KMS-11 (cell line): ENCODE results near the gene PPM1H.

ENCODE experiments used
- H2AFZ ChIP-seq: fragments of 200-600 bp; sonication (generic); 2 replicates; pipeline ENCODE4 v1.6.1; 2016; ENCODE audit warnings: antibody characterized with exemption, mixed run types, low read depth
- H3K27ac ChIP-seq: fragments of 200-600 bp; sonication (generic); 2 replicates; pipeline ENCODE4 v1.6.1; 2016; ENCODE audit warnings: mild to moderate bottlenecking, mixed run types
- H3K27me3 ChIP-seq: fragments of 200-600 bp; sonication (generic); 2 replicates; pipeline ENCODE4 v1.6.1; 2017; ENCODE audit warnings: mild to moderate bottlenecking, low read depth, mixed run types, moderate library complexity; ENCODE audit not compliant: insufficient read depth
- H3K36me3 ChIP-seq: fragments of 200-600 bp; sonication (generic); 2 replicates; pipeline ENCODE4 v1.6.1; 2017; ENCODE audit warnings: mild to moderate bottlenecking, mixed run types; ENCODE audit not compliant: insufficient read depth
- H3K4me1 ChIP-seq: fragments of 200-600 bp; sonication (generic); 2 replicates; pipeline ENCODE4 v1.6.1; 2016; ENCODE audit warnings: mild to moderate bottlenecking, low read depth, mixed run types; ENCODE audit not compliant: poor library complexity, severe bottlenecking
- H3K4me2 ChIP-seq: fragments of 200-600 bp; sonication (generic); 2 replicates; pipeline ENCODE4 v1.7.0; 2016; ENCODE audit warnings: mild to moderate bottlenecking, mixed run types
- H3K4me3 ChIP-seq: fragments of 200-600 bp; sonication (generic); IDR thresholded peaks from 2 replicates; pipeline ENCODE4 v1.6.1; 2017; ENCODE audit warnings: low read depth, low read length, mixed read lengths; ENCODE audit not compliant: insufficient read depth
- H3K79me2 ChIP-seq: fragments of 200-600 bp; sonication (generic); 2 replicates; pipeline ENCODE4 v1.6.1; 2016; ENCODE audit warnings: low read depth, mixed run types; ENCODE audit not compliant: insufficient read depth
- H3K9ac ChIP-seq: fragments of 200-600 bp; sonication (generic); 2 replicates; pipeline ENCODE4 v1.6.1; 2016; ENCODE audit warnings: mild to moderate bottlenecking, mixed run types
- H4K20me1 ChIP-seq: fragments of 200-600 bp; sonication (generic); 2 replicates; pipeline ENCODE4 v1.6.1; 2016; ENCODE audit warnings: mild to moderate bottlenecking, mixed run types; ENCODE audit not compliant: insufficient read depth
- TF ChIP-seq, protein P1 (sequence below): fragments of 200-600 bp; sonication (generic); conservative IDR thresholded peaks from 2 replicates; pipeline ENCODE4 v1.6.1; 2017; ENCODE audit warnings: low read depth, mild to moderate bottlenecking, antibody characterized with exemption, low read length, moderate library complexity, mixed read lengths

Gene PPM1H

DNA sequence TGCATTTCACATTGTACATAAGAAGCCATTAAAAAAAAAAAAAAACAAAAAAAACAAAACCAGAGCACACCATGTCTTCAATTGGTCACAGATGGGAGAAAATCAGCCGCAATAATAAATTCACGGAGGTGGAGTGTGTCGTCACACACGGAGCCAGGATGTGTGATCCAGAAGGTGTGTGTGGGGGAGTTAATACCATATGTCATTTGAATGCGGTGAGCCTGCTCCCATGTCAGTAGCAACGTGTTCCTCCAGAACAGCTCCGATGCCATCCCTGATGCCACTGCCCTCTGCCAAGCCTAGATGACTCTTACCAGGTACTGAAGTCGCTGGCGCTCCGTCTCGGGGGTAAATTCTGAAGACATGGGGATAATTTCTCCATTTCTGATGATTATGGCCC is 197.8 kb downstream of the PPM1H start:
- no peak overlapping the region for H3K4me2 ChIP-seq

DNA sequence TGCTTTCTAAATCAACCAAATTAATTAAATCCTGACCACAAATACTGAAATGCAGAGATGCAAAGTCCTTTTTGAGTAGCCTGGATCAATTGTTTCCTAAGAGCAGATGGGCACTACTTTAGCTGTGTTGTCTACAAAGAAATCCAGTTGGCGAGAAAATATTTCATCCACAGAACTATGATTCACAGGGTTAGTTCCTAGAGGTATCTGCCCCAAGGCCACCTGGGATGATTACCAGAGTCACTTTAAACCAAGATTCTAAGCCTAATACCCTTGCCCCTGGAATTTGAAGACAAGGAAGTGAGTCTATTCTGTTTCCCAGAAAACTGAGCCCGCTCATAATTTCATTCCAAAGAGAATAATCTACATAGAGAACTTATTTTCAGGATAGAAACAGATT is 198.4 kb downstream of the PPM1H start:
- Histone ChIP-seq H3K79me2 (no peaks in the 10 kb centered on the region), H3K4me1 (no peaks in the 10 kb centered on the region), H3K27ac (no peak overlapping the region), H3K4me2 (no peak overlapping the region), H4K20me1 (no peaks in the 10 kb centered on the region), H3K4me3 (no peak overlapping the region), H3K27me3 (no peaks in the 10 kb centered on the region), H3K9ac (no peak overlapping the region), H2AFZ (no peak overlapping the region), H3K36me3 (no peaks in the 10 kb centered on the region)
- TF ChIP-seq, protein P1, sequence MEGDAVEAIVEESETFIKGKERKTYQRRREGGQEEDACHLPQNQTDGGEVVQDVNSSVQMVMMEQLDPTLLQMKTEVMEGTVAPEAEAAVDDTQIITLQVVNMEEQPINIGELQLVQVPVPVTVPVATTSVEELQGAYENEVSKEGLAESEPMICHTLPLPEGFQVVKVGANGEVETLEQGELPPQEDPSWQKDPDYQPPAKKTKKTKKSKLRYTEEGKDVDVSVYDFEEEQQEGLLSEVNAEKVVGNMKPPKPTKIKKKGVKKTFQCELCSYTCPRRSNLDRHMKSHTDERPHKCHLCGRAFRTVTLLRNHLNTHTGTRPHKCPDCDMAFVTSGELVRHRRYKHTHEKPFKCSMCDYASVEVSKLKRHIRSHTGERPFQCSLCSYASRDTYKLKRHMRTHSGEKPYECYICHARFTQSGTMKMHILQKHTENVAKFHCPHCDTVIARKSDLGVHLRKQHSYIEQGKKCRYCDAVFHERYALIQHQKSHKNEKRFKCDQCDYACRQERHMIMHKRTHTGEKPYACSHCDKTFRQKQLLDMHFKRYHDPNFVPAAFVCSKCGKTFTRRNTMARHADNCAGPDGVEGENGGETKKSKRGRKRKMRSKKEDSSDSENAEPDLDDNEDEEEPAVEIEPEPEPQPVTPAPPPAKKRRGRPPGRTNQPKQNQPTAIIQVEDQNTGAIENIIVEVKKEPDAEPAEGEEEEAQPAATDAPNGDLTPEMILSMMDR, result no peak

More for the DNA sequence above, 197.8 kb downstream of the PPM1H start:
- Histone ChIP-seq H2AFZ (no peak overlapping the region), H3K36me3 (no peaks in the 10 kb centered on the region), H3K27ac (no peak overlapping the region), H3K4me1 (no peaks in the 10 kb centered on the region), H3K9ac (no peak overlapping the region), H3K79me2 (no peaks in the 10 kb centered on the region), H3K4me3 (no peak overlapping the region), H4K20me1 (no peaks in the 10 kb centered on the region), H3K27me3 (no peaks in the 10 kb centered on the region)
- TF ChIP-seq, protein P1, result no peak

DNA sequence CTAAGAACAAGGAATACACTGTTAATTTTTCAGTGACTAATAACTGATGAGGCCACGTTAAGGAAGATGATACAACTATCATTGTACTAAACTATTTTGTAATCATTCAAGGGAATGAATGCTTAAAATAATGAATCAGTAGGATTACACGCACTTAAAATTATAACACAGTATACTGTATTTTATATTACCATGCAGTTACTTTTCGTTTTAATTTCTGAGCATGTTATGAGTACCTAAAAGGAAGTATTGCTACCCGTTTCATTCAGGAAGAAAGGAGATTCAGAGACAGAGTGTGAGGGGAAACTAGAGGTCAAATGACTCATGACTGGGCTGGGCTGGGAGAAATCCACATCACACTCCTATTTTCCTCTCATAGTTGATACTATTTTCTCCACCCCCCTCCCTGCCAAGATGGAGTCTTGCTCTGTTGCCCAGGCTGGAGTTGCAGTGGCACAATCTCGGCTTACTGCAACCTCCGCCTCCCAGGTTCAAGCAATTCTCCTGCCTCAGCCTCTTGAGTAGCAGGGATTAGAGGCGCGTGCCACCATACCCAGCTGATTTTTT is 202.0 kb downstream of the PPM1H start:
- no peaks in the 10 kb centered on the region for H3K27me3 ChIP-seq
- H3K9ac ChIP-seq, result no peak overlapping the region
- no peaks in the 10 kb centered on the region for H4K20me1 ChIP-seq
- H3K4me2 ChIP-seq, result no peak overlapping the region
- H3K79me2 ChIP-seq, result no peaks in the 10 kb centered on the region
- H3K4me3 ChIP-seq, result no peak overlapping the region
- H3K4me1 ChIP-seq, result no peaks in the 10 kb centered on the region
- no peak overlapping the region for H3K27ac ChIP-seq
- TF ChIP-seq, protein P1, result no peak
- no peaks in the 10 kb centered on the region for H3K36me3 ChIP-seq
- H2AFZ ChIP-seq, result no peak overlapping the region

DNA sequence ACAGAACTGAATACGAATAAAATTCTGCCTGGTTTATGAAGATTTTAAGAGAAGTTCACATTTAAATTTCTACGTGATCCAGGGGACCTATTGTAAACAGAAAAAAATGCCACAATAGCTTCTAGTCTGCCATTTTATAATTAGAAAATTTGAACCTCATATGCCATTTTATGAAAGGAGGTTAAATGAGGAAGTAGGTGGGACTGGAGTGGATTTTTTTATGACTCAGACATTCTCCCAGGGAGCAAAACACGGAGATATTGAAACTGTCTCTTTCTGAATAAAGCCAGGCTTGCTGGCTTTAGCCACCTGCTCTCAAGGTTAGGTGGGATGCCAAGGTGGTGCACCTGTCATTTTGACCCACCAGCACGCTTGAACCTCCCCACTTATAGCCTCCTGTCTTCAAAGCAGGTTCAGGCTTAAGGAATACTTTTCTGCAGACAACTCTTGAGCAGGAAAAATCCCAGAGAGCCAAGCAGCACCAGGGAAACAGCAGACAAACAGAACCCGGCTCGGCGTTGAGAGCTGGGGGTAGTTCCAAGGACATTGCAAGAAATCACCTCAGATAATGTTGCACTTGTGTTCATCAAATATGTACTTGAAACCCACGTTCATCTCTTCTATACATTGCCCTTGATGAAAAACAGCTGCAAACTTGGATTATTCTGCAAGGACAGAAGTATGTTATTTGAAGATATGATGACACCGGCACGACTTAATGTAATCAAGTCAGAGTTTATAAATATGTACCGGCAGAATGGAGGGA is 203.7 kb downstream of the PPM1H start:
- no peaks in the 10 kb centered on the region for H4K20me1 ChIP-seq

More for the DNA sequence above, 203.7 kb downstream of the PPM1H start:
- Histone ChIP-seq H3K4me3 (no peak overlapping the region), H3K79me2 (no peaks in the 10 kb centered on the region), H3K27ac (no peak overlapping the region), H2AFZ (no peak overlapping the region), H3K9ac (no peak overlapping the region), H3K4me1 (no peaks in the 10 kb centered on the region), H3K27me3 (no peaks in the 10 kb centered on the region), H3K4me2 (no peak overlapping the region), H3K36me3 (no peaks in the 10 kb centered on the region)
- TF ChIP-seq, protein P1, result no peak
